ENCODE measurements around the gene ALOX15.

DNA sequence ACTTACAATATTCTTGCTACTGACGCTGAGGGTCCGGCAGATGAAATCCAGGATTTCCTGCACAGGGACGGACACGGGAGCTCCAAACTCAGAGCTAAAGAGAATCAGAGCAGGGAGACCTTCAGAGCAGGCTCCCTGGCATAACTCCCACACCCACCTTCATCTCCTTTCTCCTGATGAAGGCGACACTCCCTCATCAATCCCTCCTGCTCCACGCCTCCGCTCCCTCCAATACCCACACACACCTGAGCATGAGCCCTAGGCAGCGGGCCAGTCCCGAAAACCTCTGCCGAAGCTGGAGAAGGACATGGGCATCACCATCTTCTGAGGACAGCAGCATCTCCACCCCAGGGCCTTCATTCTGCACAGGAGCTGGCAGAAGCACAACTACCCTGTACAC is 34.3 kb upstream of the ALOX15 start:
- TF ChIP-seq CTCF (IDR thresholded peaks at IDR 0.05; ENCODE audit: low read depth, low read length), result no peak
- TF ChIP-seq POLR2A (IDR thresholded peaks at IDR 0.05; ENCODE audit: extremely low read depth, insufficient read length), result no peak
- TF ChIP-seq MAX (IDR thresholded peaks at IDR 0.05; ENCODE audit: low read depth, low read length), result no peak
- TF ChIP-seq MYC (IDR thresholded peaks at IDR 0.05; ENCODE audit: low read depth, low read length), result no peak

Measured in NB4 (cell line).